Smooth muscle cell (in vitro differentiated cells): ENCODE measurements around the gene ATP5F1B. TPM values are rescaled to one million over a fixed set of nuclear protein-coding genes. Genes with fewer than 3 reads are reported as not detected.

Source experiments
- DNase-seq: peaks from one replicate; lab custom pipeline; 2025; ENCODE audit not compliant: unreplicated experiment; lab: John Stamatoyannopoulos, UW
- H2AFZ ChIP-seq: fragments of 200-600 bp; sonication (generic); 2 replicates; pipeline ENCODE4 v1.6.0; 2016; ENCODE audit warnings: antibody characterized with exemption, low read depth, mild to moderate bottlenecking
- H3F3A ChIP-seq: fragments of 200-600 bp; sonication (generic); 2 replicates; pipeline ENCODE4 v1.6.0; 2017; ENCODE audit warnings: antibody characterized with exemption, low read depth
- H3K27ac ChIP-seq: fragments of 200-600 bp; sonication (generic); 2 replicates; pipeline ENCODE4 v1.5.1; 2016; ENCODE audit warnings: low read depth, mild to moderate bottlenecking
- H3K27me3 ChIP-seq: fragments of 200-600 bp; sonication (generic); 2 replicates; pipeline ENCODE4 v1.6.1; 2016; ENCODE audit warnings: low read depth, mild to moderate bottlenecking
- H3K36me3 ChIP-seq: fragments of 200-600 bp; sonication (generic); 2 replicates; pipeline ENCODE4 v1.5.1; 2016; ENCODE audit warnings: low read depth
- H3K4me1 ChIP-seq: fragments of 200-600 bp; sonication (generic); 2 replicates; pipeline ENCODE4 v1.5.1; 2016; ENCODE audit warnings: low read depth
- H3K4me2 ChIP-seq: fragments of 200-600 bp; sonication (generic); 2 replicates; pipeline ENCODE4 v1.6.0; 2016; ENCODE audit warnings: mild to moderate bottlenecking
- H3K4me3 ChIP-seq: fragments of 200-600 bp; sonication (generic); 2 replicates; pipeline ENCODE4 v1.5.1; 2016; ENCODE audit warnings: mild to moderate bottlenecking
- H3K79me2 ChIP-seq: fragments of 200-600 bp; sonication (generic); 2 replicates; pipeline ENCODE4 v1.6.0; 2016; ENCODE audit warnings: low read depth, mild to moderate bottlenecking
- H3K9ac ChIP-seq: fragments of 200-600 bp; sonication (generic); 2 replicates; pipeline ENCODE4 v1.6.0; 2016; ENCODE audit warnings: low read depth
- H3K9me3 ChIP-seq: fragments of 200-600 bp; sonication (generic); replicated peaks from 2 replicates; pipeline ENCODE4 v1.5.1; 2016; ENCODE audit warnings: low read depth
- H4K20me1 ChIP-seq: fragments of 200-600 bp; sonication (generic); 2 replicates; pipeline ENCODE4 v1.6.0; 2016; ENCODE audit warnings: low read depth
- CTCF ChIP-seq: fragments of 200-600 bp; sonication (generic); IDR thresholded peaks from 2 replicates; pipeline ENCODE4 v1.5.1; 2017; ENCODE audit warnings: borderline replicate concordance, mild to moderate bottlenecking, antibody characterized with exemption; ENCODE audit not compliant: insufficient read depth, poor library complexity, severe bottlenecking
- WGBS: methylation state at CpG from one replicate; pipeline ENCODE4 v1.1.7; 2016; ENCODE audit warnings: low lambda C conversion rate; 5-methylcytosine and 5-hydroxymethylcytosine counted together
- polyA plus RNA-seq: library from polyadenylated mRNA; unstranded; fragments of >200 nt; fragmentation: Nextera tagmentation; extraction: Ambion mirVana; gene quantifications from 2 replicates; pipeline ENCODE4 v1.2.1, GENCODE V29; 2016
- total RNA-seq: library from RNA; depleted of rRNA; stranded (reverse); fragments of >200 nt; gene quantifications from 2 replicates; pipeline ENCODE4 v1.2.3, GENCODE V29; 2014

ATP5F1B gene
- total RNA-seq (489 and 498 TPM in 2 replicates), polyA plus RNA-seq (953 and 954 TPM in 2 replicates)

- Histone ChIP-seq H3K36me3 (peaks cover 3% of the 10 kb centered on the region), H3K4me1 (peaks cover 6% of the 10 kb centered on the region)
- TF ChIP-seq CTCF, result no peak
These were observed at the start of gene ATP5F1B for GRCh38 chr12:56645717-56646446. Gene ATP5F1B (minus strand): TSS chr12:56645984. CDS start chr12:56645963, 21 bp downstream.

GRCh38 chr12:56694161-56694560, 48.4 kb upstream of the ATP5F1B start:
- no peaks in the 10 kb centered on the region for H3K27me3 ChIP-seq
- WGBS, result 89% methylated on average over 5 of the region's 5 CpGs

More at GRCh38 chr12:56645717-56646446, at the start of gene ATP5F1B:
- peaks cover 43% of the 10 kb centered on the region for H4K20me1 ChIP-seq
- H3K9me3 ChIP-seq, result no peaks in the 10 kb centered on the region
- H3K4me3 ChIP-seq, result peak within 1 kb of the TSS; percentile 76
- H3K27ac ChIP-seq, result peak within 1 kb of the TSS; percentile 69
- peak within 1 kb of the TSS; percentile 85 for H3K4me2 ChIP-seq
- peaks cover 45% of the 10 kb centered on the region for H3K79me2 ChIP-seq
- WGBS, result under 1% methylated on average over 39 of the region's 39 CpGs
- peaks cover 12% of the 10 kb centered on the region for H3F3A ChIP-seq
- peak within 1 kb of the TSS; percentile 83 for H3K9ac ChIP-seq
- peak within 1 kb of the TSS; percentile 72 for H2AFZ ChIP-seq
- peak; percentile 46 for DNase-seq
- no peaks in the 10 kb centered on the region for H3K27me3 ChIP-seq

GRCh38 chr12:56688846-56689109, 43.0 kb upstream of the ATP5F1B start:
- Histone ChIP-seq H3K27ac (peak overlapping the region; percentile 99), H3K36me3 (no peaks in the 10 kb centered on the region), H3K4me3 (peak overlapping the region; percentile 92), H3K9ac (peak overlapping the region; percentile 75), H3K79me2 (peaks cover 40% of the 10 kb centered on the region), H4K20me1 (peaks cover 37% of the 10 kb centered on the region), H3F3A (peaks cover 9% of the 10 kb centered on the region), H2AFZ (peak overlapping the region; percentile 72), H3K4me1 (peaks cover 16% of the 10 kb centered on the region), H3K9me3 (no peaks in the 10 kb centered on the region), H3K4me2 (peak overlapping the region; percentile 92), H3K27me3 (no peaks in the 10 kb centered on the region)
- DNase-seq, result no peak
- TF ChIP-seq CTCF, result no peak
- 2% methylated on average over 7 of the region's 7 CpGs for WGBS

More at GRCh38 chr12:56694161-56694560, 48.4 kb upstream of the ATP5F1B start:
- no peak overlapping the region for H3K27ac ChIP-seq
- no peaks in the 10 kb centered on the region for H3K79me2 ChIP-seq
- H3K4me2 ChIP-seq, result no peak overlapping the region
- no peak overlapping the region for H3K4me3 ChIP-seq
- DNase-seq, result no peak
- no peak overlapping the region for H2AFZ ChIP-seq
- peaks cover 5% of the 10 kb centered on the region for H3K4me1 ChIP-seq
- no peaks in the 10 kb centered on the region for H4K20me1 ChIP-seq
- H3F3A ChIP-seq, result peaks cover 12% of the 10 kb centered on the region
- no peaks in the 10 kb centered on the region for H3K36me3 ChIP-seq
- no peaks in the 10 kb centered on the region for H3K9me3 ChIP-seq
- no peak for TF ChIP-seq CTCF
- H3K9ac ChIP-seq, result no peak overlapping the region
